SK-N-SH treated with all-trans-retinoic acid at 6 μM for 48 hours (cell line): ENCODE results near the gene CDRT4.

Source experiments
- ARNTL ChIP-seq: fragments of 450-650 bp; formaldehyde crosslinking; IDR thresholded peaks from 2 replicates; pipeline ENCODE4 v1.5.0; 2020; ENCODE audit warnings: low read depth, mild to moderate bottlenecking, moderate library complexity, borderline replicate concordance
- TF ChIP-seq, protein P1 (sequence below): fragments of 250-450 bp; sonication (Bioruptor Pico); IDR thresholded peaks from 2 replicates; pipeline ENCODE4 v1.8.0; 2020; ENCODE audit warnings: mild to moderate bottlenecking, moderate library complexity, borderline replicate concordance

DNA sequence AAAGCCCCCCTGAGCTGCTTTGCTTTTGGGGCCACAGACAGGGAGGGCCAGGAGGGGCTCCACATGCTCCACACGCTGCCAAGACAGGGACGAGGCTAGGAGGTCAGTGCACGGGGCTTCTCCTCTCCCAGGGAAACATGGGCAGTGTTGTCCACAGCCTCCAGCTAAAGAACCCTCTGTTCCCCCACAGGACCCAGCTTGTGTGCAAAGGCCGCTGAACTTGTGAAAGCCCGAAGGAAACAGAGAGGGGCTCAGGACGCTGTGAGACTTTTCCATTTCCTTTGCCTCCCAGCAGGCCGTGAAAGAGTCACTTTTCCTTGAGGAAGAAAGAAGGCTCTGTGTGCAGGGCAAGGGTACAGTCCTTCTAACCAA lies 9.7 kb downstream of the CDRT4 start:
- no peak for TF ChIP-seq ARNTL
- TF ChIP-seq, protein P1, sequence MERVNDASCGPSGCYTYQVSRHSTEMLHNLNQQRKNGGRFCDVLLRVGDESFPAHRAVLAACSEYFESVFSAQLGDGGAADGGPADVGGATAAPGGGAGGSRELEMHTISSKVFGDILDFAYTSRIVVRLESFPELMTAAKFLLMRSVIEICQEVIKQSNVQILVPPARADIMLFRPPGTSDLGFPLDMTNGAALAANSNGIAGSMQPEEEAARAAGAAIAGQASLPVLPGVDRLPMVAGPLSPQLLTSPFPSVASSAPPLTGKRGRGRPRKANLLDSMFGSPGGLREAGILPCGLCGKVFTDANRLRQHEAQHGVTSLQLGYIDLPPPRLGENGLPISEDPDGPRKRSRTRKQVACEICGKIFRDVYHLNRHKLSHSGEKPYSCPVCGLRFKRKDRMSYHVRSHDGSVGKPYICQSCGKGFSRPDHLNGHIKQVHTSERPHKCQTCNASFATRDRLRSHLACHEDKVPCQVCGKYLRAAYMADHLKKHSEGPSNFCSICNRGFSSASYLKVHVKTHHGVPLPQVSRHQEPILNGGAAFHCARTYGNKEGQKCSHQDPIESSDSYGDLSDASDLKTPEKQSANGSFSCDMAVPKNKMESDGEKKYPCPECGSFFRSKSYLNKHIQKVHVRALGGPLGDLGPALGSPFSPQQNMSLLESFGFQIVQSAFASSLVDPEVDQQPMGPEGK (CRISPR knock-in tag), result no peak
